Measurements from ENCODE around the gene TRIM72. TPM values are rescaled to one million over a fixed set of nuclear protein-coding genes. Genes with fewer than 3 reads are reported as not detected.

TRIM72 gene
- total RNA-seq, 1 experiment from 2014 or later = 1.2 TPM

GRCh38 chr16:31274831-31275816 lies 61.2 kb downstream of the TRIM72 start:
- Histone ChIP-seq H2BK12ac (ENCODE audit: insufficient read length, low read depth, low read length) (no peak overlapping the region), H2BK20ac (ENCODE audit: low read depth, low read length, poor library complexity, severe bottlenecking) (no peak overlapping the region), H3K4me1 (ENCODE audit: insufficient read depth, low read length) (no peaks in the 10 kb centered on the region; the same call in 1 of the 2 replicates), H3K79me1 (ENCODE audit: insufficient read depth, low read depth, low read length, poor library complexity, severe bottlenecking) (no peaks in the 10 kb centered on the region), H3K4ac (ENCODE audit: low read depth, low read length) (no peak overlapping the region), H3K79me2 (ENCODE audit: insufficient read depth, low read length) (no peaks in the 10 kb centered on the region), H2BK5ac (ENCODE audit: insufficient read length, low read length) (no peak overlapping the region), H3K14ac (ENCODE audit: insufficient read depth, low read length) (no peak overlapping the region), H3K4me2 (ENCODE audit: insufficient read depth, insufficient read length, low read length) (no peak overlapping the region), H3T11ph (ENCODE audit: low read length) (no peak overlapping the region), H3K9ac (ENCODE audit: extremely low read depth, insufficient read length, low read length) (no peak overlapping the region), H4K8ac (replicated peaks; ENCODE audit: insufficient read length, low read depth, low read length) (no peak overlapping the region), H4K91ac (ENCODE audit: insufficient read length, low read depth, low read length) (no peak overlapping the region), H4K5ac (ENCODE audit: insufficient read length, low read depth, low read length) (no peak overlapping the region), H3K23me2 (ENCODE audit: insufficient read length, low read depth, low read length, poor library complexity, severe bottlenecking) (no peaks in the 10 kb centered on the region), H3K27ac (ENCODE audit: insufficient read length, low read depth, low read length) (no peak overlapping the region), H2BK15ac (ENCODE audit: low read depth, low read length) (no peak overlapping the region), H2BK120ac (ENCODE audit: low read depth, low read length, poor library complexity, severe bottlenecking) (no peak overlapping the region), H3K27me3 (ENCODE audit: insufficient read depth, low read length) (no peaks in the 10 kb centered on the region), H3K23ac (ENCODE audit: insufficient read length, low read depth, low read length) (no peak overlapping the region), H3K18ac (ENCODE audit: insufficient read length, low read depth, low read length) (no peak overlapping the region), H2AFZ (ENCODE audit: low read length) (no peak overlapping the region), H4K20me1 (ENCODE audit: control insufficient read depth, insufficient read depth, insufficient read length) (no peaks in the 10 kb centered on the region), H2AK5ac (ENCODE audit: insufficient read length, low read length) (no peak overlapping the region), H3K56ac (ENCODE audit: insufficient read length, low read depth, low read length) (no peak overlapping the region), H3K9me3 (ENCODE audit: control insufficient read depth, low read depth, low read length) (no peaks in the 10 kb centered on the region)
- Mint-ChIP-seq H3K4me1 (peaks cover 14 to 16% of the 10 kb centered on the region in 2 experiments), H3K27me3 (ENCODE audit: low read depth) (peaks cover 4% of the 10 kb centered on the region), H3K9me3 (peaks cover 2 to 8% of the 10 kb centered on the region in 2 experiments; a peak in 3 of 5 replicates), H3K36me3 (ENCODE audit: insufficient read depth in 1 of 3, low read depth in 3 of 3) (no peaks in the 10 kb centered on the region), H3K27ac (peak overlapping the region in 1 of 3 experiments; percentile 11; a peak in 1 of 7 replicates), H3K4me3 (no peak overlapping the region)
- DNase-seq = peak; percentile 18
- WGBS (ENCODE audit: extremely low coverage, insufficient read length, low lambda C conversion rate) = no CpG with 5 or more reads among the region's 15 CpGs
- no peak for TF ChIP-seq CTCF (conservative IDR thresholded peaks at IDR 0.05)
